ENCODE results near the gene DBNDD1. TPM values are rescaled to one million over a fixed set of nuclear protein-coding genes. Genes with fewer than 3 reads are reported as not detected.

DBNDD1 gene
- total RNA-seq, 1 experiment from 2014 or later, result 32.3 TPM

- H3K9me3 ChIP-seq (ENCODE audit: control insufficient read depth, insufficient read depth, low read depth, low read length), result no peaks in the 10 kb centered on the region
- no peaks in the 10 kb centered on the region for H3K4me1 ChIP-seq (ENCODE audit: control insufficient read depth, insufficient read depth, low read length)
- peaks cover 6% of the 10 kb centered on the region; the same call in 1 of the 2 replicates for H3K36me3 ChIP-seq (ENCODE audit: control insufficient read depth, insufficient read depth, low read length)
- no peak overlapping the region for H3K4me3 ChIP-seq (ENCODE audit: low read depth in 2 of 2, low read length in 2 of 2)
- CTCF ChIA-PET, result no interaction called here
- no peaks in the 10 kb centered on the region for H3K27me3 ChIP-seq (ENCODE audit: control insufficient read depth, insufficient read depth, low read length)
- no peak overlapping the region for H3K27ac ChIP-seq (ENCODE audit: low read length)
- TF ChIP-seq POLR2AphosphoS5 (IDR thresholded peaks at IDR 0.05; ENCODE audit: low read depth, low read length), result no peak
- TF ChIP-seq SIN3A (IDR thresholded peaks at IDR 0.05; ENCODE audit: borderline replicate concordance, insufficient read depth, low read depth, low read length), result no peak
- TF ChIP-seq CTCF (IDR thresholded peaks at IDR 0.05), result no peak
- no peak for TF ChIP-seq REST (IDR thresholded peaks at IDR 0.05; ENCODE audit: insufficient read depth in 1 of 2, low read depth in 2 of 2, low read length in 1 of 2)
- no peak for TF ChIP-seq TCF7L2 (IDR thresholded peaks at IDR 0.05; ENCODE audit: low read depth, low read length)
- in situ Hi-C loops (cut with HindIII; ENCODE audit: low pct_unique_long_range_greater_than_20kb, low sequenced_read_pairs), result no loop called here
- no TSS peak for BruUV-seq (replicated peaks)
- intact Hi-C loops (cut with micrococcal nuclease; ENCODE audit: unreplicated experiment), result no loop called here
- POLR2A ChIA-PET, result no interaction called here
- DNase-seq (ENCODE audit: low read depth, low spot score), result no peak
- ATAC-seq, result no peak
These were observed 32.1 kb downstream of the DBNDD1 start for GRCh38 chr16:89987169-89987568.

- Histone ChIP-seq H3K36me3 (ENCODE audit: control insufficient read depth, insufficient read depth, low read length) (peaks cover 6% of the 10 kb centered on the region; the same call in 1 of the 2 replicates), H3K9me3 (ENCODE audit: control insufficient read depth, insufficient read depth, low read depth, low read length) (no peaks in the 10 kb centered on the region), H3K27ac (ENCODE audit: low read length) (no peak overlapping the region), H3K4me1 (ENCODE audit: control insufficient read depth, insufficient read depth, low read length) (no peaks in the 10 kb centered on the region), H3K27me3 (ENCODE audit: control insufficient read depth, insufficient read depth, low read length) (no peaks in the 10 kb centered on the region), H3K4me3 (ENCODE audit: low read depth in 2 of 2, low read length in 2 of 2) (no peak overlapping the region)
- TSS peak; percentile 65 for BruUV-seq (replicated peaks)
- ChIA-PET CTCF (no interaction called here), POLR2A (no interaction called here)
- in situ Hi-C loops (cut with HindIII; ENCODE audit: low pct_unique_long_range_greater_than_20kb, low sequenced_read_pairs), result no loop called here
- TF ChIP-seq CTCF (IDR thresholded peaks at IDR 0.05), result no peak
- intact Hi-C loops (cut with micrococcal nuclease; ENCODE audit: unreplicated experiment), result no loop called here
- DNase-seq (ENCODE audit: low read depth, low spot score) (no peak), ATAC-seq (no peak)
These were observed 32.7 kb downstream of the DBNDD1 start for GRCh38 chr16:89986600-89986999.

GRCh38 chr16:89985219-89985618 lies 34.0 kb downstream of the DBNDD1 start:
- Histone ChIP-seq H3K27ac (ENCODE audit: low read length) (no peak overlapping the region), H3K4me3 (ENCODE audit: low read depth in 2 of 2, low read length in 2 of 2) (no peak overlapping the region), H3K27me3 (ENCODE audit: control insufficient read depth, insufficient read depth, low read length) (no peaks in the 10 kb centered on the region), H3K9me3 (ENCODE audit: control insufficient read depth, insufficient read depth, low read depth, low read length) (no peaks in the 10 kb centered on the region), H3K36me3 (ENCODE audit: control insufficient read depth, insufficient read depth, low read length) (0 out of 2 replicates have a peak, but pooled peaks cover 3% of the 10 kb centered on the region), H3K4me1 (ENCODE audit: control insufficient read depth, insufficient read depth, low read length) (no peaks in the 10 kb centered on the region)
- DNase-seq (ENCODE audit: low read depth, low spot score) (no peak), ATAC-seq (no peak)
- TSS peak; percentile 46 for BruUV-seq (replicated peaks)
- intact Hi-C loops (cut with micrococcal nuclease; ENCODE audit: unreplicated experiment), result no loop called here
- POLR2A ChIA-PET, result no interaction called here
- in situ Hi-C loops (cut with HindIII; ENCODE audit: low pct_unique_long_range_greater_than_20kb, low sequenced_read_pairs), result no loop called here
- CTCF ChIA-PET, result no interaction called here
- TF ChIP-seq POLR2AphosphoS5 (IDR thresholded peaks at IDR 0.05; ENCODE audit: low read depth, low read length) (no peak), SIN3A (IDR thresholded peaks at IDR 0.05; ENCODE audit: borderline replicate concordance, insufficient read depth, low read depth, low read length) (no peak), REST (IDR thresholded peaks at IDR 0.05; ENCODE audit: insufficient read depth in 1 of 2, low read depth in 2 of 2, low read length in 1 of 2) (no peak), CTCF (IDR thresholded peaks at IDR 0.05) (no peak), TCF7L2 (IDR thresholded peaks at IDR 0.05; ENCODE audit: low read depth, low read length) (no peak)

Data from Panc1 (cell line).